Activated gamma-delta T cell treated with Interleukin-2 at 50 U/mL for 16 hours (primary cell): Measurements from ENCODE around the gene P3H4.
"Not testable (repeated sequence)": the region's sequence is repeated elsewhere in the genome, so short reads cannot be mapped to it uniquely, and the experiment has no call there.

Source experiments
- DNase-seq: peaks from one replicate; pipeline ENCODE4 v3.0.0-alpha.2; 2020

Gene P3H4

GRCh38 chr17:41811549-41812380, at the start of gene P3H4:
P3H4 (minus strand) TSS chr17:41811949; CDS start chr17:41811915, 34 bp downstream.
- DNase-seq, result peak; percentile 64

GRCh38 chr17:41860254-41860931, 48.6 kb upstream of the P3H4 start:
- no peak for DNase-seq

- DNase-seq, result not testable (repeated sequence)
Measured at GRCh38 chr17:41851382-41851781, 39.6 kb upstream of the P3H4 start.

GRCh38 chr17:41849251-41849990, 37.7 kb upstream of the P3H4 start:
- no peak for DNase-seq

- no peak for DNase-seq
Measured at GRCh38 chr17:41848788-41849187, 37.0 kb upstream of the P3H4 start.

GRCh38 chr17:41844971-41845370, 33.2 kb upstream of the P3H4 start:
- DNase-seq, result no peak

- not testable (repeated sequence) for DNase-seq
Measured at GRCh38 chr17:41840781-41841180, 29.0 kb upstream of the P3H4 start.

GRCh38 chr17:41839448-41839847, 27.7 kb upstream of the P3H4 start:
- DNase-seq, result not testable (repeated sequence)

- DNase-seq, result no peak
Measured at GRCh38 chr17:41837761-41838538, 26.2 kb upstream of the P3H4 start, which contains the start of gene KLHL10. KLHL10 (plus strand) TSS chr17:41837825; CDS start chr17:41837933, 108 bp downstream.

- no peak for DNase-seq
Measured at GRCh38 chr17:41836550-41837196, 24.9 kb upstream of the P3H4 start.

- DNase-seq, result peak; percentile 49
Measured at GRCh38 chr17:41835800-41836549, 24.2 kb upstream of the P3H4 start, which contains the start of gene NT5C3B. NT5C3B (minus strand) TSS chr17:41836232; CDS start chr17:41836193, 39 bp downstream.

GRCh38 chr17:41835214-41835799, 23.6 kb upstream of the P3H4 start:
- DNase-seq, result no peak

- DNase-seq, result not testable (repeated sequence)
Measured at GRCh38 chr17:41829961-41830360, 18.2 kb upstream of the P3H4 start.

GRCh38 chr17:41825175-41825845, 13.6 kb upstream of the P3H4 start:
- no peak for DNase-seq

GRCh38 chr17:41824086-41824485, 12.3 kb upstream of the P3H4 start:
- DNase-seq, result no peak

GRCh38 chr17:41823580-41823979, 11.8 kb upstream of the P3H4 start:
- DNase-seq, result no peak

GRCh38 chr17:41823141-41823524, 11.4 kb upstream of the P3H4 start:
- no peak for DNase-seq

GRCh38 chr17:41822216-41823140, 10.7 kb upstream of the P3H4 start:
- DNase-seq, result no peak

- DNase-seq, result no peak
Measured at GRCh38 chr17:41821776-41822175, 10.0 kb upstream of the P3H4 start.
